CD4-positive, CD25-positive, alpha-beta regulatory T cell (primary cell): ENCODE data around the gene TRAK2. TPM values are rescaled to one million over a fixed set of nuclear protein-coding genes. Genes with fewer than 3 reads are reported as not detected.
A peak's percentile ranks its signal among the peaks of the same experiment; 100 is the strongest.

ENCODE experiments used
- ATAC-seq, 2 donors: fragments of 150-1000 bp; cut with Tn5 transposase; one replicate each; pipeline ENCODE4 v1.10.0; 2021; ENCODE audit warnings: low read depth in 2 of 2, moderate number of reproducible peaks in 2 of 2, moderate library complexity in 1 of 2
- DNase-seq, 3 donors: peaks; one replicate each; pipeline versions ENCODE4 v3.0.0 to v3.0.0-alpha.2; 2012 to 2022; ENCODE audit warnings: mixed read lengths in 1 of 3
- H3K27ac ChIP-seq: one replicate; pipeline ENCODE4 v1.7.0; 2013; ENCODE audit warnings: mild to moderate bottlenecking, low read length; ENCODE audit not compliant: insufficient read depth, poor library complexity, severe bottlenecking
- H3K27me3 ChIP-seq: one replicate; pipeline ENCODE4 v1.7.0; 2013; ENCODE audit warnings: low read length; ENCODE audit not compliant: control insufficient read depth, insufficient read depth
- H3K36me3 ChIP-seq: one replicate; pipeline ENCODE4 v1.7.0; 2013; ENCODE audit warnings: mild to moderate bottlenecking, low read length, moderate library complexity; ENCODE audit not compliant: control insufficient read depth, insufficient read depth
- H3K4me1 ChIP-seq: 2 replicates; pipeline ENCODE4 v1.7.0; 2013; ENCODE audit warnings: mild to moderate bottlenecking, low read length; ENCODE audit not compliant: insufficient read depth, control insufficient read depth, poor library complexity, severe bottlenecking
- H3K4me3 ChIP-seq: one replicate; pipeline ENCODE4 v1.7.0; 2013; ENCODE audit warnings: low read depth, mild to moderate bottlenecking, low read length, moderate library complexity
- H3K9me3 ChIP-seq, 2 experiments: 1 replicate in 1 of 2; 2 replicates in 1 of 2; pipeline ENCODE4 v1.7.0; 2013; ENCODE audit warnings: low read length in 2 of 2, mild to moderate bottlenecking in 1 of 2, moderate library complexity in 1 of 2; ENCODE audit not compliant: control insufficient read depth in 2 of 2
- H3K27ac Mint-ChIP-seq, 3 donors: one replicate each; pipeline ENCODE4 v1.8.0; 2020 to 2022; ENCODE audit warnings: mild to moderate bottlenecking in 3 of 3, mixed read lengths in 3 of 3, moderate library complexity in 2 of 3
- H3K27me3 Mint-ChIP-seq: one replicate; pipeline ENCODE4 v1.8.0; 2022; ENCODE audit warnings: mild to moderate bottlenecking, mixed read lengths
- H3K36me3 Mint-ChIP-seq: one replicate; pipeline ENCODE4 v1.8.0; 2020; ENCODE audit warnings: mixed read lengths
- H3K4me1 Mint-ChIP-seq, 4 donors: one replicate each; pipeline ENCODE4 v1.8.0; 2020 to 2022; ENCODE audit warnings: mixed read lengths in 4 of 4, mild to moderate bottlenecking in 1 of 4
- H3K4me3 Mint-ChIP-seq, 4 donors: one replicate each; pipeline ENCODE4 v1.8.0; 2020 to 2022; ENCODE audit warnings: mild to moderate bottlenecking in 4 of 4, mixed read lengths in 4 of 4, moderate library complexity in 3 of 4
- H3K9me3 Mint-ChIP-seq, 7 donors: one replicate each; pipeline ENCODE4 v1.8.0; 2020 to 2022; ENCODE audit warnings: mixed read lengths in 7 of 7, mild to moderate bottlenecking in 3 of 7, moderate library complexity in 2 of 7
- polyA plus RNA-seq, 4 donors: library from polyadenylated mRNA; unstranded; fragments of 300-500 nt; fragmentation: Illumina TruSeq; gene quantifications; one replicate each; pipeline ENCODE4 v1.2.3, GENCODE V29; 2021
- total RNA-seq: library from RNA; stranded (reverse); gene quantifications from one replicate; pipeline ENCODE4 v1.2.3, GENCODE V29; 2022

TRAK2 gene
- total and polyA plus RNA-seq, 5 donors from 2014 or later = 53.0 to 66.5 (median 58.9) TPM

DNA sequence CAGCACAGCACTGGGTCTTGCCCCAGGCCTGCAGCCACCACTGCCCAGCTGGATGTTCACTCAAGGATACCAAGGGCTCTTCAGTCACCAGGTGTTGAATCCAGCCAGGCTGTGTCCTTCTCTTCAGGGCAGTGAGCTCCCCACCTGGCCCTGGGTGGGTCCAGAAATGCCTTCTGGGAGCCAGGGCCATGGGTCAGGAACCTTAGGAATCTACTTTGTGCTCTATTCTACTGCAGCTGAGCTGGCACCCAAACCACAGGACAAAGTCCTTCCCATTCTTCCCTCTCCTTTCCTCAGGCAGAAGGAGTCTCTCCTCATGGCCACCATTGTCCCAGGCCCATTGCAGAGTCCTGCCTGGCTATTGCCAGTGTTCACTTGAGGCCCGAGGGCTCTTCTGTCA is 13.3 kb upstream of the TRAK2 start:
- ATAC-seq = no peak
- Mint-ChIP-seq H3K36me3 (peaks cover 55% of the 10 kb centered on the region), H3K27ac (no peak overlapping the region)

DNA sequence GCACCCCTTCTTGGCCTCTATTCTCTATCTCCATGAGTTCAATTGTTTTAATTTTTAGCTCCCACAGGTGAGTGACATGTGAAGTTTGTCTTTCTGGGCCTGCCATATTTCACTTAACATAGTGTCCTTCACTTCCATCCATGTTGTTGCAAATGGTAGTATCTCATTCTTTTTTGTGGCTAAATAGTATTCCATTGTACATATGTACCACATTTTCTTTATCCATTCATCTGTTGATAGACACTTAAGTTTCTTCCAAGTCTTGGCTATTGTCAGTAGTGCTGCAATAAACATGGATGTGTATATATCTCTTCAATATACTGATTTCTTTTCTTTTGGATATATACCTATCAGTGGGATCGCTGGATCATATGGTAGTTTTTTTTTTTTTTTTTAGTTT is 9.3 kb upstream of the TRAK2 start:
- H3K4me1 Mint-ChIP-seq = peaks cover 6 to 18% (median 8%) of the 10 kb centered on the region in 4 donors
- Histone ChIP-seq H3K27ac (no peak overlapping the region), H3K36me3 (peaks cover 18% of the 10 kb centered on the region), H3K9me3 (no peaks in the 10 kb centered on the region), H3K4me1 (no peaks in the 10 kb centered on the region), H3K4me3 (no peak overlapping the region), H3K27me3 (no peaks in the 10 kb centered on the region)
- H3K4me3 Mint-ChIP-seq = no peak overlapping the region
- H3K9me3 Mint-ChIP-seq = peaks cover 0 to 6% (median 0%) of the 10 kb centered on the region in 7 donors
- ATAC-seq (no peak), DNase-seq (no peak)
- H3K27ac Mint-ChIP-seq = no peak overlapping the region
- H3K36me3 Mint-ChIP-seq = peaks cover 44% of the 10 kb centered on the region
- no peaks in the 10 kb centered on the region for H3K27me3 Mint-ChIP-seq

More for the DNA sequence above, 13.3 kb upstream of the TRAK2 start:
- Histone ChIP-seq H3K27ac (no peak overlapping the region), H3K4me1 (no peaks in the 10 kb centered on the region), H3K36me3 (peaks cover 22% of the 10 kb centered on the region), H3K27me3 (no peaks in the 10 kb centered on the region), H3K9me3 (no peaks in the 10 kb centered on the region), H3K4me3 (no peak overlapping the region)
- no peak for DNase-seq
- Mint-ChIP-seq H3K4me3 (no peak overlapping the region), H3K9me3 (peaks cover 0 to 6% (median 0%) of the 10 kb centered on the region in 7 donors), H3K4me1 (peaks cover 6 to 24% (median 12%) of the 10 kb centered on the region in 4 donors), H3K27me3 (no peaks in the 10 kb centered on the region)

DNA sequence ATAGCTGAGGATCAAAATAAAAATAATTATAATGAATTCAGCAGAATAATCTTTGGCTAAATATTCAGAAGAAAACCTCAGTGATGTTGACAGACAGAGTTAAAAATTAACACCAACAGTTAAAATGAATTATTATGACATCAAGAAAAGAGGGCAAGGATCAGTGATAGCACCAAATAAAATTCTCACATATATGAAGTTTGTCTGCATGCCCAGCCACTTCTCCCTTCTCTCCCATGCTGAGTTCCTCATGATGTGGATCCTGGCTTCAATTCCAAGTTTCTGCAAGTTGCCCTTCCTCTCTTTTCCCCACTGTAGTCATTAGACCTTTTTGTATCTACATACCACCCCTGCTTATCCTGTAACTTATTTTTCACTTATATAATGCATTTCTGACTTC is 7.1 kb upstream of the TRAK2 start:
- Mint-ChIP-seq H3K4me1 (peaks cover 10 to 17% (median 12%) of the 10 kb centered on the region in 4 donors), H3K27ac (peak overlapping the region in 1 of 3 donors; percentile 57), H3K9me3 (peaks cover 0 to 6% (median 0%) of the 10 kb centered on the region in 7 donors), H3K27me3 (no peaks in the 10 kb centered on the region), H3K4me3 (no peak overlapping the region), H3K36me3 (peaks cover 37% of the 10 kb centered on the region)
- Histone ChIP-seq H3K9me3 (no peaks in the 10 kb centered on the region), H3K36me3 (peaks cover 11% of the 10 kb centered on the region), H3K27me3 (no peaks in the 10 kb centered on the region), H3K4me3 (no peak overlapping the region), H3K4me1 (no peaks in the 10 kb centered on the region), H3K27ac (no peak overlapping the region)
- ATAC-seq (no peak), DNase-seq (no peak)

DNA sequence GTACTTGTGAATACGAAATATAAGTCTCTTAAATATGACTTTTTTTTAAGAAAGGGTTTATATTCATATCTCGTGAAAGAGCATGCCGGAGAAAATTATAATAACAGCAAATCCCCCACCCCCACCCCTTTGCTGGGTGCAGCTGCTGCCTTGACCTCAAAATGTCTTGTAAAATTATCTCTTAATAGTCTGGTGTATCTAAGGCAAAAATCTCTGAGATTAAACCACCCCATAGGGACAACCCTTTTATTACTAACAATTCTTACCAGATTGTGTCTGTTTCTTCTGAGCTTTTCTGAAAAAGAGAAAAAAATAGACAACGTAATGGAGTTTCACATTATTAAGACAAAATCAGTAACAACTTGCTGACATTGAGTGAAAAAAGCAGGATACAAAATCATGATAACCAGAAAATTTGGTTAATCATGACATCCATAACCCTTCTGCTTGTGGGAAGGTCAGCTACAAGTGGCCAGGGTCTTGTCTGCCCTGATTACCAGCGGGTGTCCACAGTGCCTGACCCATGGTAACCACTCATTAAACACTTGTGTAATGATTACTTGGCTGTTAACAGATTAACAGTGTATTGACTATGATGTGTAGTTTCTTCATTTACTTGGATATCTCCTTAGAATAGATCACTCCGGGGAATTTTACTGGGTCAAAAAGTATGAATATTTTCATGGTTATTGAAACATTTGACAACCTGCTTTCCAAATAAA is 1.8 kb upstream of the TRAK2 start:
- DNase-seq = no peak
- Histone ChIP-seq H3K36me3 (peaks cover 5% of the 10 kb centered on the region), H3K4me3 (peak overlapping the region; percentile 75), H3K9me3 (no peaks in the 10 kb centered on the region), H3K4me1 (peaks cover 38% of the 10 kb centered on the region), H3K27me3 (no peaks in the 10 kb centered on the region), H3K27ac (no peak overlapping the region)
- Mint-ChIP-seq H3K27ac (peak overlapping the region in 2 of 3 donors; percentile 63 to 97), H3K36me3 (peaks cover 9% of the 10 kb centered on the region), H3K9me3 (no peaks in the 10 kb centered on the region), H3K4me3 (peak overlapping the region; percentile 92 to 99 (median 95)), H3K27me3 (peaks cover 4% of the 10 kb centered on the region), H3K4me1 (peaks cover 13 to 46% (median 36%) of the 10 kb centered on the region in 4 donors)
- ATAC-seq = no peak

DNA sequence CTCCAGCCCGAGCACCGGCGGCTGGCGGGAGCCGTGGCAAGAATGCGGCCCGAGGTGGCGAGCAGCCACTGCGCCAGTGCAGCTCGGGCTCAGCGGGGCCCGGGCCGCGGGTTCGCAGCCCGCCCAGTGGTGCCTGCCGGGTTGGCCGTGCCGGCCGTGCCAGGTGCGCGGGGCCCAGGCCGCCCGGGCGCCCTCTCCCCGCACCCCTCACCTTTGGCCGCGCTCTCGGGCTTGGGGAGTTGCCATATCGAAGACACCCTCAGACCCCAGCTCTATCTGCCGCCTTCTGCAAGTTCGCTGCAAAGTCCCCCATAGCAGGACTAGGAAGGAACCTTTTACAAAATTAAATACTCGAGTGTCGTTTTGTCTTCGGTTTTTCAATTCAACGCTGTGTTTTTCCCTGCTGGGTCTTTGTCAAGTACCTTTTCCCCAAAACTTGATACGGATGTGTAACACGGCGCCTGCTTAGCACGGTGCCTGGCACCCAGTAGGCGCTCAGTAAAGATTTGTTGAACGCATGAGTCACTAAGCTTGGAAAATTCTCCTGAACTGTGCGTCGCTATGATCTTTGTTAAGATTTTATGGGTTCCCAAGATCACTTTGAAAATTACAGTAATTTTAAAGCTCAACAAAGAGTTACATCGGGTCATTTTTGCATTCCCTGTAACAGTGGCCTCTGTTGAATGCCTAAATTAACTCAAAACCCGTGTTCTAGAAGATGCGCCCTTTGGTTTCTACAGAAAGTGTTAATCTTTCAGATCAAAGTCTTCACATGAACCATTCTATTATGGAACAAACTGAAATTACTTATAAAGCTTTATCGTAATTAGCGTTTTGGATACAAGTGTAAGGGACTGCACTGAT is 1.0 kb upstream of the TRAK2 start:
- Histone ChIP-seq H3K27ac (peak overlapping the region; percentile 80), H3K36me3 (peaks cover 5% of the 10 kb centered on the region), H3K9me3 (no peaks in the 10 kb centered on the region), H3K4me3 (peak overlapping the region; percentile 75), H3K27me3 (no peaks in the 10 kb centered on the region), H3K4me1 (peaks cover 46% of the 10 kb centered on the region)
- ATAC-seq = peak; percentile 3 to 7
- peaks cover 4% of the 10 kb centered on the region for H3K27me3 Mint-ChIP-seq
- peaks cover 9% of the 10 kb centered on the region for H3K36me3 Mint-ChIP-seq
- no peaks in the 10 kb centered on the region for H3K9me3 Mint-ChIP-seq
- DNase-seq = no peak
- peak overlapping the region; percentile 63 to 97 (median 92) for H3K27ac Mint-ChIP-seq
- H3K4me1 Mint-ChIP-seq = peaks cover 19 to 54% (median 43%) of the 10 kb centered on the region in 4 donors
- H3K4me3 Mint-ChIP-seq = peak overlapping the region; percentile 93 to 99 (median 97)

DNA sequence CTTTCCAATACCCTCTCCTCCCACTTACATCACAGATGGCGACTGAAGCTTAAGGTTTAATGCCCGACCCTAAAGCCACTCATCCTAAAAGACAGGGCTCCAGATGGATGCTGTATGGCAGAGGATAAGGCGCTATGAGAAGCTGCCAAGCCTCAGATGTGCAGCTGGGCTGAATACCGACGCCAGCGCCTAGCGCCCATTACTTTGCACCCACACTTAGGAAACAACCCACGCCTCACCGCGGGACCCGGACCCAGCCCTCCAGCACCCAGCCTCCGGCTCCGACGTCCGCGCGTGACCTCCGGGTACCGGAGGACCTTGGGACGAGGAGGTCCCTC is 335 bp downstream of the TRAK2 start:
- Histone ChIP-seq H3K9me3 (no peaks in the 10 kb centered on the region), H3K36me3 (peaks cover 5% of the 10 kb centered on the region), H3K4me3 (peak overlapping the region; percentile 95), H3K27ac (peak overlapping the region; percentile 80), H3K27me3 (no peaks in the 10 kb centered on the region), H3K4me1 (peaks cover 59% of the 10 kb centered on the region)
- ATAC-seq (peak; percentile 0 to 3), DNase-seq (no peak)
- H3K4me1 Mint-ChIP-seq = peaks cover 32 to 67% (median 56%) of the 10 kb centered on the region in 4 donors
- peaks cover 13% of the 10 kb centered on the region for H3K36me3 Mint-ChIP-seq
- H3K27ac Mint-ChIP-seq = peak overlapping the region; percentile 88 to 97 (median 97)
- H3K4me3 Mint-ChIP-seq = peak overlapping the region; percentile 96 to 99 (median 98)
- no peaks in the 10 kb centered on the region for H3K9me3 Mint-ChIP-seq
- peaks cover 4% of the 10 kb centered on the region for H3K27me3 Mint-ChIP-seq

DNA sequence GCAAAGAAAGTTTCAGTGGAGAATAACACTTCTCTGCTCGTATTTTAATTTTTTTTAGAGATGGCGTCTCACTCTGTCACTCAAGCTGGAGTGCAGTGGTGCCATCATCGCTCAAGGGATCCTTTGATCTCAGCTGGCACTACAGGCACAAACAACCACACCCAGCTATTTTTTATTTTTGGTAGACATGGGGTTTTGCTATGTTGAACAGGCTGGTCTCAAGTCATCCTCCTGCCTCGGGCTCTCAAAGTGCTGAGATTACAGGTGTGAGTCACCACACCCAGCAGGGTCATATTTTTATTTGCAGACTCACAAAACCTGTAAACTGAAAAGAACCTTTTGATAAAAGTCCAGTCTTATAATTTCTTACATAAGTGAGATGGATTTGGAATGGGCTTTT is 2.6 kb downstream of the TRAK2 start:
- ATAC-seq (peak; percentile 36 to 50), DNase-seq (peak; percentile 35 to 93 (median 78))
- Histone ChIP-seq H3K4me1 (peaks cover 62% of the 10 kb centered on the region), H3K27me3 (no peaks in the 10 kb centered on the region), H3K27ac (peak overlapping the region; percentile 77), H3K4me3 (peak overlapping the region; percentile 77), H3K36me3 (no peaks in the 10 kb centered on the region), H3K9me3 (no peaks in the 10 kb centered on the region)
- H3K4me1 Mint-ChIP-seq = peaks cover 45 to 77% (median 61%) of the 10 kb centered on the region in 4 donors
- H3K36me3 Mint-ChIP-seq = peaks cover 17% of the 10 kb centered on the region
- H3K27me3 Mint-ChIP-seq = peaks cover 4% of the 10 kb centered on the region
- peak overlapping the region; percentile 52 to 91 (median 76) for H3K27ac Mint-ChIP-seq
- H3K9me3 Mint-ChIP-seq = no peaks in the 10 kb centered on the region
- peak overlapping the region; percentile 50 to 93 (median 87) for H3K4me3 Mint-ChIP-seq
